Measurements from ENCODE around the gene SEMA4G.
"Not testable (repeated sequence)": the region's sequence is repeated elsewhere in the genome, so short reads cannot be mapped to it uniquely, and the experiment has no call there.

SEMA4G gene

GRCh38 chr10:100970914-100971811 is 1.9 kb downstream of the SEMA4G start:
- no peak for DNase-seq

GRCh38 chr10:100972115-100972903 is 3.0 kb downstream of the SEMA4G start:
- no peak for DNase-seq

- no peak for DNase-seq
Measured at GRCh38 chr10:100972904-100973535, 3.7 kb downstream of the SEMA4G start.

- not testable (repeated sequence) for DNase-seq
Measured at GRCh38 chr10:100975397-100975796, 6.1 kb downstream of the SEMA4G start.

- DNase-seq = no peak
Measured at GRCh38 chr10:100976906-100977305, 7.6 kb downstream of the SEMA4G start.

- no peak for DNase-seq
Measured at GRCh38 chr10:100977436-100977835, 8.1 kb downstream of the SEMA4G start.

GRCh38 chr10:100978121-100978900 is 9.0 kb downstream of the SEMA4G start:
- no peak for DNase-seq

- DNase-seq = no peak
Measured at GRCh38 chr10:100978901-100979195, 9.5 kb downstream of the SEMA4G start.

GRCh38 chr10:100979791-100980272 is 10.5 kb downstream of the SEMA4G start:
- DNase-seq = no peak

GRCh38 chr10:100980311-100980710 is 11.0 kb downstream of the SEMA4G start:
- DNase-seq = no peak

GRCh38 chr10:100980711-100981110 is 11.4 kb downstream of the SEMA4G start:
- DNase-seq = no peak

GRCh38 chr10:100981178-100981772 is 12.0 kb downstream of the SEMA4G start:
- DNase-seq = no peak

GRCh38 chr10:100982916-100983830 is 13.9 kb downstream of the SEMA4G start:
- no peak for DNase-seq

GRCh38 chr10:100983868-100984671 is 14.8 kb downstream of the SEMA4G start:
- DNase-seq = no peak

- DNase-seq = no peak
Measured at GRCh38 chr10:100984672-100985177, 15.4 kb downstream of the SEMA4G start.

- DNase-seq = no peak
Measured at GRCh38 chr10:100985336-100985735, 16.0 kb downstream of the SEMA4G start.

- DNase-seq = no peak
Measured at GRCh38 chr10:100986623-100986951, 17.3 kb downstream of the SEMA4G start.

GRCh38 chr10:100986952-100987684 is 17.8 kb downstream of the SEMA4G start, which contains the start of the genes MRPL43 and TWNK:
Gene MRPL43, minus strand, starts transcription at chr10:100987497. Its CDS starts 54 bp downstream, at chr10:100987443.
Gene TWNK, plus strand, starts transcription at chr10:100987543. Its CDS starts 668 bp downstream, at chr10:100988211.
- peak; percentile 48 for DNase-seq

- no peak for DNase-seq
Measured at GRCh38 chr10:100987685-100988049, 18.4 kb downstream of the SEMA4G start.

All from SHP77 treated with DMSO at 0.1 percent for 48 hours (cell line).